ENCODE measurements around the gene TARS3. TPM values are rescaled to one million over a fixed set of nuclear protein-coding genes. Genes with fewer than 3 reads are reported as not detected.

Gene TARS3
- total and polyA plus RNA-seq, 11 donors, result 8.3 to 44.3 (median 32.5) TPM

DNA sequence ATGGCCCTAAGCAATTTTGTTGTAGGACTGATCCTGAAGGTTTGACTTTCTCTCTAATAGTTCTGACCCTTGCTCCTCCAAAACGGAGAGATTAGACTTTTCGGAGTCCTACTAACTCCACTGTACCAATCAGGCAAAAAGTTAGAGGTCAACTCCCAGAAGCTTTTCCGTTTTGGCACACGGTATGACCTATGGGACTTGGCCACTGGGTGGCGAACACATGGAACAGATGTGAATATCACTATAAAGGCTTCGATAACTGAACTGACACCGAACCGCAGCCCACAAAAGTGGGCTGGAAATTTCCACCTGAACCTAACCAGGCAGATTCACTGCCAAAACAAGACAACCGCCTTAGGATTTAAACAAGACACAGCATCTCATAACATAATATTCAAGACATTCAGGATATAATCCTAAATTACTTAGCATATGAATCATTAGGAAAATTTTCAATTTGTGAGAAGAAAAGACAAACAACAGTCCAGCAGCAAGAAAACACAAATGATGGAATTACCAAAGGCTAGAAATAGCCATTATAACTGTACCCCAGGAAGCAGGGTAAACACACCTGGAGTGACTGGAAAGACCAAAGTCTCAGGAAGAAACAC, 59.9 kb downstream of the TARS3 start:
- ATAC-seq, result peak in 3 of 4 donors; percentile 29 to 62 (median 59)
- TF ChIP-seq POLR2A (IDR thresholded peaks at IDR 0.05), result no peak
- TF ChIP-seq, protein P1, sequence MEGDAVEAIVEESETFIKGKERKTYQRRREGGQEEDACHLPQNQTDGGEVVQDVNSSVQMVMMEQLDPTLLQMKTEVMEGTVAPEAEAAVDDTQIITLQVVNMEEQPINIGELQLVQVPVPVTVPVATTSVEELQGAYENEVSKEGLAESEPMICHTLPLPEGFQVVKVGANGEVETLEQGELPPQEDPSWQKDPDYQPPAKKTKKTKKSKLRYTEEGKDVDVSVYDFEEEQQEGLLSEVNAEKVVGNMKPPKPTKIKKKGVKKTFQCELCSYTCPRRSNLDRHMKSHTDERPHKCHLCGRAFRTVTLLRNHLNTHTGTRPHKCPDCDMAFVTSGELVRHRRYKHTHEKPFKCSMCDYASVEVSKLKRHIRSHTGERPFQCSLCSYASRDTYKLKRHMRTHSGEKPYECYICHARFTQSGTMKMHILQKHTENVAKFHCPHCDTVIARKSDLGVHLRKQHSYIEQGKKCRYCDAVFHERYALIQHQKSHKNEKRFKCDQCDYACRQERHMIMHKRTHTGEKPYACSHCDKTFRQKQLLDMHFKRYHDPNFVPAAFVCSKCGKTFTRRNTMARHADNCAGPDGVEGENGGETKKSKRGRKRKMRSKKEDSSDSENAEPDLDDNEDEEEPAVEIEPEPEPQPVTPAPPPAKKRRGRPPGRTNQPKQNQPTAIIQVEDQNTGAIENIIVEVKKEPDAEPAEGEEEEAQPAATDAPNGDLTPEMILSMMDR (IDR thresholded peaks at IDR 0.05), result peak in 9 of 12 donors; percentile 12 to 41 (median 23)
- 63 to 67% (median 66%) methylated on average over 9 of the region's 9 CpGs for WGBS, 4 donors
- H3K4me3 ChIP-seq, result no peak overlapping the region
- H3K9me3 ChIP-seq, result peaks cover 0 to 11% (median 0%) of the 10 kb centered on the region in 12 donors
- peaks cover 0 to 48% (median 10%) of the 10 kb centered on the region in 9 donors for H3K36me3 ChIP-seq
- no peaks in the 10 kb centered on the region for H3K4me1 ChIP-seq
- H3K27ac ChIP-seq, result no peak overlapping the region
- H3K27me3 ChIP-seq, result no peaks in the 10 kb centered on the region
- DNase-seq, result no peak
- intact Hi-C loops (cut with DNase I), result no loop called here

DNA sequence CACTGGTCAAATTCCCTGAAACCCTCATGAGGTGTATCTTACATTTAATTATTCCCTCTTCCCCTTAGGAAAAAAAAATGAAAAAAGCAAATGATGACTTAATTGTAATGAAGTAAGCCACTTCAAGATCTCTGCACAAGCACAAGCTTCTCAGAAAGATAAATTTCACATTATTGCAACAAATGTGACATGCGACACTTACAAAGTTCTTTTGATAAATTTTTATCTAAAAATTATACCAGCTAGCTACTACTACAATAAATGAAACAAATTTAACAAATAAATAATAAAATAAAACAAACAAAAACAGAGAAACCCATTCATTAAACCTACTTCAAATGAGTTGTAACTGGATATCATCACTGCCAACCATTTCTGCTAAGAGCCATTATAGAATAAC, 62.1 kb downstream of the TARS3 start:
- DNase-seq (no peak), ATAC-seq (no peak)
- WGBS, 4 donors, result 93 to 98% (median 97%) methylated on average over 1 of the region's 1 CpG
- Histone ChIP-seq H3K36me3 (peaks cover 0 to 39% (median under 1%) of the 10 kb centered on the region in 9 donors), H3K27ac (no peak overlapping the region), H3K27me3 (no peaks in the 10 kb centered on the region), H3K4me1 (peaks cover 0 to 15% (median 7%) of the 10 kb centered on the region in 12 donors), H3K9me3 (peaks cover 0 to 7% (median 0%) of the 10 kb centered on the region in 12 donors), H3K4me3 (no peak overlapping the region)
- intact Hi-C loops (cut with DNase I), result no loop called here
- TF ChIP-seq POLR2A (IDR thresholded peaks at IDR 0.05), result no peak
- TF ChIP-seq, protein P1 (IDR thresholded peaks at IDR 0.05), result no peak

DNA sequence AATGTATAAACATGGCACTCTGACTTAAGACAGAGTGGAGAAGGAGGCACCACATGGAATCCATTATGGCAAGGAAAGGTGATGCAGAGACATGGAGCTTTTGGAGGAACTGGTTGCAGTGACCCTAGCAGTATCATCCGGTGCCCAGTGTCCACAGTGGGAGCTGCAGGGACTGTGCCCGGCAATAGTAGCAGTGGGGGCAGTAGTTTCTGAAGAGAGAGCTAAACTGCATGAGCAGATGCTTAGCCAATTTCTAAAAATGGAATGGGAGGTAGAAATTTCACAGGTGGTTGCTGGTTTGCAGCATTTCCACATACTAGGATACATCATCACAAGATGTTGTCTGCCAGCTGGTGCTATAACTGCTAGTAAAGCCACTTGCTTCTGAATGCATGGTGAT, 64.3 kb downstream of the TARS3 start:
- 91 to 100% (median 95%) methylated on average over 2 of the region's 2 CpGs for WGBS, 4 donors
- DNase-seq, result no peak
- ATAC-seq, result no peak

More for the DNA sequence above, 64.3 kb downstream of the TARS3 start:
- Histone ChIP-seq H3K27me3 (no peaks in the 10 kb centered on the region), H3K27ac (no peak overlapping the region), H3K9me3 (no peaks in the 10 kb centered on the region), H3K36me3 (peaks cover 0 to 53% (median 8%) of the 10 kb centered on the region in 9 donors), H3K4me1 (peaks cover 0 to 15% (median 7%) of the 10 kb centered on the region in 12 donors), H3K4me3 (no peak overlapping the region)
- intact Hi-C loops (cut with DNase I), result no loop called here
- TF ChIP-seq POLR2A (IDR thresholded peaks at IDR 0.05), result no peak
- TF ChIP-seq, protein P1 (IDR thresholded peaks at IDR 0.05), result no peak

All from heart left ventricle (tissue), 16 donors.